Right lobe of liver (tissue), 6 donors: ENCODE measurements around the gene ENDOV. TPM values are rescaled to one million over a fixed set of nuclear protein-coding genes. Genes with fewer than 3 reads are reported as not detected.

Source experiments
- ATAC-seq, 4 donors: fragments of 200-7000 bp; cut with Tn5 transposase; one replicate each; pipeline ENCODE4 v1.9.1; 2020; ENCODE audit warnings: mild to moderate bottlenecking in 4 of 4, moderate library complexity in 4 of 4
- DNase-seq, 3 donors: peaks; one replicate each; pipeline ENCODE4 v3.0.0-alpha.2; 2020
- H3K27ac ChIP-seq, 3 donors: fragments of 200-600 bp; one replicate each; pipeline ENCODE4 v1.8.0; 2022
- H3K27me3 ChIP-seq, 2 donors: fragments of 200-600 bp; one replicate each; pipeline ENCODE4 v1.8.0; 2022
- H3K36me3 ChIP-seq, 4 donors: fragments of 200-600 bp; sonication (generic) in 1 of 4; one replicate each; pipeline versions ENCODE4 v1.5.1 to v1.8.0; 2017 to 2022; ENCODE audit warnings: control low read depth in 1 of 4
- H3K4me1 ChIP-seq, 4 donors: fragments of 200-600 bp; sonication (generic) in 1 of 4; one replicate each; pipeline versions ENCODE4 v1.5.1 to v1.8.0; 2017 to 2022; ENCODE audit warnings: control low read depth in 1 of 4
- H3K4me3 ChIP-seq, 3 donors: fragments of 200-600 bp; one replicate each; pipeline ENCODE4 v1.8.0; 2022
- H3K9me3 ChIP-seq, 4 donors: fragments of 200-600 bp; sonication (generic) in 1 of 4; one replicate each; pipeline versions ENCODE4 v1.5.1 to v1.8.0; 2017 to 2022; ENCODE audit warnings: control low read depth in 1 of 4
- POLR2A ChIP-seq: fragments of 450-650 bp; IDR thresholded peaks from one replicate; pipeline ENCODE4 v1.6.1; 2017; ENCODE audit warnings: antibody characterized with exemption, mild to moderate bottlenecking
- WGBS: methylation state at CpG from one replicate; pipeline ENCODE4 v1.1.6; 2018; ENCODE audit warnings: low coverage, low lambda C conversion rate; ENCODE audit not compliant: insufficient coverage; ENCODE audit errors: missing lambda C conversion rate; 5-methylcytosine and 5-hydroxymethylcytosine counted together
- intact Hi-C, 2 donors: fragments of 100-400 bp; cut with DNase I; formaldehyde crosslinking; loops; one replicate each; pipeline versions ENCODE4 v1.11.2 to v1.14.1; 2022
- long read RNA-seq: library from polyadenylated mRNA; unstranded; transcript quantifications from one replicate; pipeline ENCODE4 v2.0.0, GENCODE V29; 2019
- total RNA-seq, 6 experiments: library from RNA; depleted of rRNA in 2 of 6; stranded (reverse); fragments of >200 nt in 2 of 6; fragmentation: NEBNext Ultra II Directional in 3 of 6; extraction: Animal tissue kit (Norgen Biotek cat#: 25700) in 3 of 6; gene quantifications; one replicate each; pipeline versions ENCODE4 v1.1.0 to v1.2.4, GENCODE V29; 2016 to 2023
- TF ChIP-seq, protein P1 (sequence below), 4 donors: fragments of 200-600 bp in 3 of 4; fragments of 450-650 bp in 1 of 4; IDR thresholded peaks; one replicate each; pipeline versions ENCODE4 v1.5.1 to v1.8.0; 2016 to 2022; ENCODE audit warnings: antibody characterized with exemption in 4 of 4, mild to moderate bottlenecking in 2 of 4
- donor health status: DM: no; HTN: yes; CAD: no.
- donor health status: DM: no; HTN: no; CAD: no.
- donor health status: DM: no; HTN: no; CAD: no.
- donor health status: DM: no; HTN: yes; CAD: no.
- donor health status: DM: no; HTN: yes; CAD: no.

The ENDOV gene
- 10 to 100 TPM in 5 of 6 experiments, 1 to 10 TPM in 1; 6.8 to 14.1 (median 11.3) TPM for total RNA-seq
- long read RNA-seq, partial matches to known transcripts: 1 of 7 reads
- long read RNA-seq, other reads (novel, unspliced or antisense): 3 of 7 reads

DNA sequence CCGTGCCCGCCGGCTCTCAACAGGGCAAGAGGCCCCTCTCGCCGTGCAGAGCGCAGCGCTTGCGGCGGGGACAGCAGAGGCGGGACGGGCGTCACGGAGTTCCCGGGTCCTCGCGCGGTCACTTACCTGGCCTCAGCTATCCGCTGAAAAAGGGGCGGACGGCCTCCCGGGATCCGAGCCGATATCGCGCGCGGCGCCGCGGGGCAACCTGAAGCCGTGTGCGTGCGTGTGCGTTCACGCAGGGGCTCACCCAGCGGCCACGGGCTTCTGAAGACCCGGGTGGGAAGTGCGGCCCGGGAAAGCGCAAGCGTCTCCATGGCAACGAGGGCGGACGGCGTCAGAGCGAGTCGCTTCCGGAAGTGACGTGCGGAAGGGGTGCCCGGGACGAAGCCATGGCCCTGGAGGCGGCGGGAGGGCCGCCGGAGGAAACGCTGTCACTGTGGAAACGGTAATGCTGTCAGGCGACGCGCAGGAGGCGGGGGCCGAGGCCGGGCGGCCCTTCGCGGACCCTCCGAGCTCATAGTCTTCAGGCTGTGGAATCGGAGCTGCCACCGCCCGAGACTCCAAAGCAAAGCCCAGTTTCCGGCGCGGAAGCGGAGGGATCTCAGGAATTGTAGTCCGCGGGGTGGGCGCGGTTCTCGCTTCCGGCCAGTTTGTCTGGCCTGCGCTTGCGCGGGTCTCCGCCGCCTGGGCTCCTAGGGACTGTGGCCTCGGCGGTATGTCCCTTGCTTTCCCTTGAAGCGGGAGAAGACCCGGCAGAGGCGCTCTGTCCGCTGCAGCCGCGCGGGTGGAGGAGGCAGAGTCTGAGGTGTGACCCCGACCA, at the start of gene ENDOV:
ENDOV (plus strand) TSS at position 365 of the 823 bp plus-strand sequence; CDS start at position 393, 28 bp downstream.
- peak; percentile 94 to 95 (median 94) for ATAC-seq
- Histone ChIP-seq H3K27ac (peak within 1 kb of the TSS; percentile 94 to 98 (median 97)), H3K4me3 (peak within 1 kb of the TSS; percentile 87 to 97 (median 88)), H3K4me1 (peaks cover 0 to 13% (median 4%) of the 10 kb centered on the region in 4 donors), H3K9me3 (no peaks in the 10 kb centered on the region), H3K36me3 (peaks cover 0 to 2% (median 0%) of the 10 kb centered on the region in 4 donors), H3K27me3 (no peaks in the 10 kb centered on the region)
- intact Hi-C loops: no loop called here
- DNase-seq: peak; percentile 96 to 97 (median 97)
- TF ChIP-seq, protein P1, sequence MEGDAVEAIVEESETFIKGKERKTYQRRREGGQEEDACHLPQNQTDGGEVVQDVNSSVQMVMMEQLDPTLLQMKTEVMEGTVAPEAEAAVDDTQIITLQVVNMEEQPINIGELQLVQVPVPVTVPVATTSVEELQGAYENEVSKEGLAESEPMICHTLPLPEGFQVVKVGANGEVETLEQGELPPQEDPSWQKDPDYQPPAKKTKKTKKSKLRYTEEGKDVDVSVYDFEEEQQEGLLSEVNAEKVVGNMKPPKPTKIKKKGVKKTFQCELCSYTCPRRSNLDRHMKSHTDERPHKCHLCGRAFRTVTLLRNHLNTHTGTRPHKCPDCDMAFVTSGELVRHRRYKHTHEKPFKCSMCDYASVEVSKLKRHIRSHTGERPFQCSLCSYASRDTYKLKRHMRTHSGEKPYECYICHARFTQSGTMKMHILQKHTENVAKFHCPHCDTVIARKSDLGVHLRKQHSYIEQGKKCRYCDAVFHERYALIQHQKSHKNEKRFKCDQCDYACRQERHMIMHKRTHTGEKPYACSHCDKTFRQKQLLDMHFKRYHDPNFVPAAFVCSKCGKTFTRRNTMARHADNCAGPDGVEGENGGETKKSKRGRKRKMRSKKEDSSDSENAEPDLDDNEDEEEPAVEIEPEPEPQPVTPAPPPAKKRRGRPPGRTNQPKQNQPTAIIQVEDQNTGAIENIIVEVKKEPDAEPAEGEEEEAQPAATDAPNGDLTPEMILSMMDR (IDR thresholded peaks at IDR 0.05): peak in 1 of 4 donors; percentile 11
- peak; percentile 65 for TF ChIP-seq POLR2A
- 0% methylated on average over 1 of the region's 97 CpGs for WGBS

DNA sequence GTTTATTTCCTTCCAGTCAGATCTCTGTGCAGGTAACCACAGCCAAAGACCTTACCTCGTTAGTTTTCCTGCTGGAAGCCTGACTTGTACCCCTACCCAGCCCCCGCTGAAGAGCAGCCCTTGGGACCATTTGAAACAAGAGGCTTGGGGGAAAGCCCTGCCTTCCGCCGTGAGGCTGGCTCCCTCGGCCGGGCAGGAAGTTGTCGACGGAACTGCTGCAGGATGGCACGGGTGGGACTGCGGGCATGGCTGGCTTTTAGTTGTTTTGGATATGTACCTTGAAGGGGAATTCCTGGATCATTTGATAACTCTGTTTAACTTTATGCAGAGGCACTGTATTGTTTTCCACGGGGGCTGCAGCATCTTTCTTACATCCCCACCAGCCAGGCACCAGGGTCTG, 49.0 kb upstream of the ENDOV start:
- 47% methylated on average over 3 of the region's 11 CpGs for WGBS
- TF ChIP-seq POLR2A: no peak
- TF ChIP-seq, protein P1 (IDR thresholded peaks at IDR 0.05): no peak
- Histone ChIP-seq H3K9me3 (no peaks in the 10 kb centered on the region), H3K4me3 (no peak overlapping the region), H3K27me3 (no peaks in the 10 kb centered on the region), H3K4me1 (no peaks in the 10 kb centered on the region), H3K36me3 (peaks cover 13 to 96% (median 52%) of the 10 kb centered on the region in 4 donors), H3K27ac (no peak overlapping the region)
- intact Hi-C loops: no loop called here
- peak in 2 of 3 donors; percentile 15 to 24 for DNase-seq
- ATAC-seq: no peak

DNA sequence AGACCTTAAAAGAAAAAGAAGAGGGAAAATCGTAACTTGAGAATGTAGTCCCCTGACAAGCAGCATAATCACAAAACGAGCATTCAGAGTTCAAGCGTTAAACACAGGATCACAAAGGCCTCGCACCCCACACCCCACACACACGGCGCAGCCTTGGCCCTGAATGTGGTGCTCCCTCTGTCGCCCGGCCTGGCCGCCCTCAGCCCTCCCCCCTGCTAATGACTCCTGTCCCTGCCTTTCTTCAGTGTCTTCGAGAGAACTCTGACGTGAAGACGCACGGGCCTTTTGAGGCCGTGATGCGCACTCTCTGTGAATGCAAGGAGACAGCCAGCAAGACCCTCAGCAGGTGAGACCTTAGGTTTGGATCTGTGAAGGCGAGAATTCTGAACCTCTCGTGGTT, 47.5 kb upstream of the ENDOV start:
- Histone ChIP-seq H3K27ac (no peak overlapping the region), H3K9me3 (no peaks in the 10 kb centered on the region), H3K4me1 (no peaks in the 10 kb centered on the region), H3K36me3 (peaks cover 16 to 98% (median 55%) of the 10 kb centered on the region in 4 donors), H3K4me3 (no peak overlapping the region), H3K27me3 (no peaks in the 10 kb centered on the region)
- ATAC-seq (no peak), DNase-seq (peak in 2 of 3 donors; percentile 9 to 36)
- intact Hi-C loops: no loop called here
- WGBS: 95% methylated on average over 11 of the region's 17 CpGs
- TF ChIP-seq, protein P1 (IDR thresholded peaks at IDR 0.05): no peak
- no peak for TF ChIP-seq POLR2A

DNA sequence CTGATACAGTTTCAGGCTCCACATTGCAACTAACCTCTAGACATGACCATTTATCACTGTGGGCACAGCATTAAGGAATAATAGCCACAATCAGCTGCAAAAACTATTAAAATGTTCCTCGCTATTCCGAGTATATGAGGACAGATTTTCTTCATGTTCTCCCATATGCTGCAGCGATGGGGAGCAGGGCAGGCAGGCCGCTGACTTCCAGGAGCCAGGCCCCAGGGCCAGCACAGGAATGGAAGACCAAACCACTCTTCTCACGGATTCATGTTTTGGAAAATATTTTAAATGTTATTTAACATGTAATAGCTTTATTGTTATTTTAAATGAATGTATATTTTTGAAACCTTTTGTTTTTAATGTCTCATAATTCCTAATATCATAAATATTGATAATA, 43.8 kb upstream of the ENDOV start:
- Histone ChIP-seq H3K4me3 (no peak overlapping the region), H3K27ac (no peak overlapping the region), H3K4me1 (no peaks in the 10 kb centered on the region), H3K9me3 (no peaks in the 10 kb centered on the region), H3K27me3 (no peaks in the 10 kb centered on the region), H3K36me3 (peaks cover 35 to 95% (median 58%) of the 10 kb centered on the region in 4 donors)
- ATAC-seq (no peak), DNase-seq (peak in 1 of 3 donors; percentile 3)
- intact Hi-C loops: no loop called here
- 84% methylated on average over 5 of the region's 5 CpGs for WGBS
- TF ChIP-seq, protein P1 (IDR thresholded peaks at IDR 0.05): no peak
- TF ChIP-seq POLR2A: no peak
